H1 (cell line): ENCODE results near the gene ARHGEF26.

Experiments used
- CTCF ChIP-seq, 3 experiments: IDR thresholded peaks; 1 replicate in 2 of 3; 2 replicates in 1 of 3; pipeline versions ENCODE4 v1.5.1 to v1.6.1; 2011; ENCODE audit warnings: low read length in 3 of 3, mild to moderate bottlenecking in 3 of 3, inconsistent platforms in 2 of 3, low read depth in 1 of 3, moderate library complexity in 1 of 3; ENCODE audit not compliant: insufficient read depth in 1 of 3; ENCODE audit errors: control extremely low read depth in 1 of 3
- EGR1 ChIP-seq: IDR thresholded peaks from 2 replicates; pipeline ENCODE4 v1.6.1; 2011; ENCODE audit warnings: low read depth, low read length, borderline replicate concordance
- KDM1A ChIP-seq: fragments of 200-600, 300-600 bp; sonication (generic); IDR thresholded peaks from 2 replicates; pipeline ENCODE4 v1.7.1; 2016; ENCODE audit warnings: mild to moderate bottlenecking, low read length, borderline replicate concordance
- POLR2A ChIP-seq, 2 experiments: IDR thresholded peaks; 1 replicate in 1 of 2; 2 replicates in 1 of 2; pipeline ENCODE4 v1.6.1; 2011; ENCODE audit warnings: low read depth in 2 of 2, low read length in 2 of 2, mild to moderate bottlenecking in 2 of 2; ENCODE audit errors: control extremely low read depth in 1 of 2
- RBBP5 ChIP-seq: IDR thresholded peaks from 2 replicates; pipeline ENCODE4 v1.7.1; 2012; ENCODE audit warnings: low read depth, mild to moderate bottlenecking, inconsistent platforms, low read length, moderate library complexity, borderline replicate concordance
- SIN3A ChIP-seq, 2 experiments: IDR thresholded peaks in 1 of 2; conservative IDR thresholded peaks in 1 of 2; 2 replicates each; pipeline ENCODE4 v1.6.1; 2011 to 2012; ENCODE audit warnings: low read length in 2 of 2, improper control_type of control experiment in 1 of 2, low read depth in 1 of 2, mild to moderate bottlenecking in 1 of 2
- TAF1 ChIP-seq: IDR thresholded peaks from 2 replicates; pipeline ENCODE4 v1.6.1; 2011; ENCODE audit warnings: mild to moderate bottlenecking, low read depth, low read length
- TBP ChIP-seq: IDR thresholded peaks from 2 replicates; pipeline ENCODE4 v1.6.1; 2011; ENCODE audit warnings: low read depth, low read length, improper control_type of control experiment
- TF ChIP-seq, protein P1 (sequence below): IDR thresholded peaks from 2 replicates; pipeline ENCODE4 v1.6.1; 2012; ENCODE audit warnings: low read length, inconsistent platforms

DNA sequence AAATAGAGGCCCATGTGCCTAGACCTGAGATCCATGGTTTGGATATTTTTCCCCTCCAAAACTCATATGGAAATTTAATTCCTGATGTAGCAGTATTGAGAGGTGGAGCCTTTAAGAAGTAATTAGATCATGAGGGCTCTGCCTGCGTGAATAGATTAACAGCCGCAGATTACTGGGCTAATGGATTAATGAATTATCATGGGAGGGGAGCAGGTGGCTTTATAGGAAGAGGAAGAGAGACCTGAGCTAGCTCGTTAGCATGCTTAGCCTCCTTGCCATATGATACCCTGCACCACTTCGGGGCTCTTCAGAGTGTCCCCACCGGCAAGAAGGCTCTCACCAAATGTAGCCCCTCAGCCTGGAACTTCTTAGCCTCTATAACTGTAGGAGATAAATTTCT, 15.8 kb downstream of the ARHGEF26 start:
- no peak for TF ChIP-seq KDM1A
- TF ChIP-seq SIN3A (conservative IDR thresholded peaks at IDR 0.05 in 1 of 2, IDR thresholded peaks at IDR 0.05 in 1 of 2; ENCODE audit: low read depth in 1 of 2, low read length in 2 of 2), result no peak
- no peak for TF ChIP-seq POLR2A (IDR thresholded peaks at IDR 0.05; ENCODE audit: control extremely low read depth in 1 of 2, low read depth in 2 of 2, low read length in 2 of 2)
- no peak for TF ChIP-seq CTCF (IDR thresholded peaks at IDR 0.05; ENCODE audit: control extremely low read depth in 1 of 3, insufficient read depth in 1 of 3, low read depth in 1 of 3, low read length in 3 of 3)
- TF ChIP-seq RBBP5, result no peak
- no peak for TF ChIP-seq EGR1
- TF ChIP-seq, protein P1, sequence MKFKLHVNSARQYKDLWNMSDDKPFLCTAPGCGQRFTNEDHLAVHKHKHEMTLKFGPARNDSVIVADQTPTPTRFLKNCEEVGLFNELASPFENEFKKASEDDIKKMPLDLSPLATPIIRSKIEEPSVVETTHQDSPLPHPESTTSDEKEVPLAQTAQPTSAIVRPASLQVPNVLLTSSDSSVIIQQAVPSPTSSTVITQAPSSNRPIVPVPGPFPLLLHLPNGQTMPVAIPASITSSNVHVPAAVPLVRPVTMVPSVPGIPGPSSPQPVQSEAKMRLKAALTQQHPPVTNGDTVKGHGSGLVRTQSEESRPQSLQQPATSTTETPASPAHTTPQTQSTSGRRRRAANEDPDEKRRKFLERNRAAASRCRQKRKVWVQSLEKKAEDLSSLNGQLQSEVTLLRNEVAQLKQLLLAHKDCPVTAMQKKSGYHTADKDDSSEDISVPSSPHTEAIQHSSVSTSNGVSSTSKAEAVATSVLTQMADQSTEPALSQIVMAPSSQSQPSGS, result no peak
- no peak for TF ChIP-seq TAF1
- TF ChIP-seq TBP, result no peak
